Urothelium cell line (cell line): Measurements from ENCODE around the gene OPCML.

Source experiments
- DNase-seq: peaks from one replicate; pipeline ENCODE4 v3.0.0; 2011; ENCODE audit warnings: low spot score, mixed read lengths
- FAIRE-seq: peaks from 2 replicates; lab custom pipeline; 2011; peaks lifted over from hg19 to GRCh38; lab: Jason Lieb, UNC

Gene OPCML

DNA sequence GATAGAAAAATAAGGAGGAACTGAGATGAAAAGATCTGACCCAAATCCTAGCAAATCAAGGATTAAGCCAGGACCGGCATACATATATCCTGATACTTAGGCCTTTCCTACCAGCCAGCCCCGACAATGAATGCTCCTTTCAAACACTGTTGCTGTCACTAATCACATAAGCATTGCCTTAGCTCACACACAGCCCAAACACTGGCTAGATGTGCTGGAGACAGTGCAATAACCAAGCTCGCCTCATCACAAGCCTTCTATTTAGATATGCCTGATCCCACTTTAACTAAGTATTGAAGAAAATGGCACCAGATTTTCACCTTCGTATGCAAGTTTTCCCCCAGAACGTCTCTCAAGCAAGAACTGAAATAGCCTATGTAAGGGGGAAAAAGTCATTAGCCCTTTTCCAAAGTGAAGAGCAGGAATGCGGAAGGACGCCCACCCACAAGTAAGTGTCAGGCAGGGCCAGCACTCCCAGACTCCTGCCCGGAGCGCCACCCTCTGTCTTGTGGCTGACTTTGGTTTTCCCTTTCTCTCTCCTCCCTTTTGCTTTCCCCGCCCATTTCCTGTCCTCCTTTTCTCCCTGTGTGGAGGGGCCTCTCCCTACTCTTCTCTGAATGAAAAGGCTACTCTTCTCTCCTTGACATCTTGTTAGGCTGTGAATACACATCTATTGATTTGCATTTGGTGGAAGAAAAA, 8.9 kb upstream of the OPCML start:
- FAIRE-seq = no peak
- DNase-seq = no peak

DNA sequence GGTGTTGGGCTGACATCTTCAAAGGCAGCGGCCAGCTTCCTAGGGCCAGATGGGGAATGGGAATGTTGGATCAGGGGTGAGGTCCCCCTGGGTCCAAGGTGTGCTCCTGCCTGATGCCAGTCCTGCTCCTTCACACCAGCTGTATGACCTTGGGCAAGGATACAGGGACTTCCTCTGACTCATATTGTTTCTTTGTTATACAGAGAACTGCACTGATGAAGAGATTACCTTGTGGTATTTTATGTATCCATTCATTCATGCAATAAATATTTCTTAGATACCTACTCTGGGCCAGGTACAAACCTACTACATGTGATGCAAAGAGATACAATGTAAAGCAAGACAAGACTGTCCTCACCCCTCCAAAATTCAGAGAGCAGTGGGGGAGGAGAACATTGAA, 3.9 kb upstream of the OPCML start:
- no peak for FAIRE-seq

DNA sequence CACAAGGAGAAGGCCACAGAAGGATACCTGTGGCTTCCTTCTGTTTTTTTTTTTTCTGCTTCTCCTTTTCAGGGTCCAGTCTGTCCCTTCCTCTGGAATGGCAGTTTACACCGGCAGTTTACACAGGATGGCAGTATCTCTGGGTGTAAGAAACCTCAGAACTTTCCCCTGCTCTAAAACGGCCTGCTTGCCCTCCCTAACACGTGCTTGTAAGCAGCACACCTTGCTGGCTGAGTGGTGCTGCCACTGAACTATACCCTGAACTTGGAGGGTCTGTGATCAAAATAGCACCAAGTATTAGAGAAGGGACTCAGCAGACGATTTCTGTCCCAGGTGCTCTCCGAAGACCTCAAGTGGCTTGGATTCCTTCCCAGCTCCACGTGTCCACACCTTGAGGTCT, 904 bp upstream of the OPCML start:
- FAIRE-seq (no peak), DNase-seq (no peak)

More for the DNA sequence above, 3.9 kb upstream of the OPCML start:
- no peak for DNase-seq

DNA sequence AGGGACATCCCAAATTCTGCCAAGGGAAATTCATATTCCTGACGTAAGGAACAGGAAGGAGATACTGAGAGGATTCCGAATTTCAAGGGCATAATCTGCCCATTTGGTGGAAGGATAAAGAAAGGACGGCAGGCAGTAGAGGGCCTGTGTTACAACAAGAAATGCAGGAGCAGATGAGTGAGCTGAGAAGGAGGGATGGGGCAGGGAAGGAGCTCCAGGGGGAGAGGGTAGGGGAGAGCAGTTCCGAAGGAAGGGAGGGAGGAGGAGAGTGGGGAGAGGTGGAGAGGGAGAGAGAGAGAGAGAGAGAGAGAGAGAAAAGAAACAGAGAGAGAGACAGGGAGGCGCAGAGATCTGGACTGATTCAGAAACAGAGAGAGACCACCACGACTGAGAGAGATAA, 843 bp downstream of the OPCML start:
- FAIRE-seq (no peak), DNase-seq (no peak)

DNA sequence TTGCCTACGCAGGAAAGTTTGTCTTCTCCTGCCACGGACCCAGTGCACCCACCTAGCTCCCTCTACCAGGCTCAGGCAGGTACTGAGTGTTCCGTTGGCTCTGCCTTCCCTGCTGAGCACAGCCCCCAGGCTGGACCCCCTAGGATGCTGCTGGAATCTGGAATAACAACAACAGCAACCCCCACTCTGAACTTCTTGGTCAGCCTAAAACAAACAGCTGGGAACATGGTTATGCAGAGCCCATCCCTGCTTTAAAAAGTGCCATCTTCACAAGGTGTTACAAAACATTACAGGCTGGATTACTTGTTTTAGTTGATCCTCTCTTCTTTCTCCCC, 1.8 kb downstream of the OPCML start:
- FAIRE-seq (no peak), DNase-seq (no peak)

DNA sequence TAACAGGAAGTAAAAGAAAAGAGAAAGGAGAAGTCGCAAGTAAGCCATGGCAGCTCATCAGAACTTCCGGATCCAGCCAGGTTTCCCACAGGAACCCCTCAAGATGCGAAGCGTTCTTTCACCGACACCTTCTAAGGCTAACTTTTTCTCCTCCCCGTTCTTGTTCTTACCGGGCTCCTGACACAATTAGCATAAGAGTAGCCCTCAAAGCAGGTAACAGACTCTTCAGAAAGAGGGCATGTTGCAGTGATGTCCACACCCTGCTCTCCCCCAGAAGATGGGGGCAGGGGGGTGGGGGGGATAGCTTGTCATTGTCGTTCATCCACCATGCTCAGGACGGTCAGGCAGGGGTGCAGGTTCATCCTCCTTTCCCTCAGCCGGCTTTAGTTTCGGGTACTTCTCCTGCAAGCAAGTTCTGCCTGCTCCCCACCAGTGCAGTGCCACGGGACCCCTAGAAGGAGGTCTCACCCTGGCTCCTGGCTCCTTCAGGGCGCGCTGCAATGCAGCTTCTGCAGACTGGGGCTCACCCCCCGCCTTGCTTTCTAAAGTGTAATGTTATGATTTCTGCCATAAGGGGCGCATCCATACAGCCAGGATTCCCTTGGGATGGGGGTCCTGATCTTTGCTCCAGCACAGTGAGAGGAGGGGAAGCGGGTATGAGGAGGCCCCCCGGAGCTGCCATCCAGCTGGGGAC, 2.3 kb downstream of the OPCML start:
- FAIRE-seq (no peak), DNase-seq (no peak)

DNA sequence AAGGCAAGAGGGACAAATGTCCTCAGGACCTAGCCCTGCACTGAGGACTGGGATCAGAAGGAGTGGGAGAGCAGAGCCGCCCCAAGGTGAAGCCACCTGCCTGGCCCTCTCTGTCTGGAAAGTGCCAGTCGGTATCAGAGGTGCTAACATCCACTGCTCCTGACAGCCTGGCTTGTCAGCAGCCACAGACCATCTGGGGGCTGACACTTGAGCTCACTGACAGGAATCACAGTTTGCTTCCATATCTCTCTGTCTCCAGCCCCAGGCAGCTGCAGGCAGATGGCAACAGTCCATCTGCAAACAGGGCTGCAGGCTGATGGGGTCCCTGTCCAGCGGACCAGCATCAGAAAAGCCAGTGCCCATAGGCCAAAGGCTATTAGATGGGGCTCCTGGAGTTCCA, 5.5 kb downstream of the OPCML start:
- no peak for DNase-seq
- FAIRE-seq = no peak

DNA sequence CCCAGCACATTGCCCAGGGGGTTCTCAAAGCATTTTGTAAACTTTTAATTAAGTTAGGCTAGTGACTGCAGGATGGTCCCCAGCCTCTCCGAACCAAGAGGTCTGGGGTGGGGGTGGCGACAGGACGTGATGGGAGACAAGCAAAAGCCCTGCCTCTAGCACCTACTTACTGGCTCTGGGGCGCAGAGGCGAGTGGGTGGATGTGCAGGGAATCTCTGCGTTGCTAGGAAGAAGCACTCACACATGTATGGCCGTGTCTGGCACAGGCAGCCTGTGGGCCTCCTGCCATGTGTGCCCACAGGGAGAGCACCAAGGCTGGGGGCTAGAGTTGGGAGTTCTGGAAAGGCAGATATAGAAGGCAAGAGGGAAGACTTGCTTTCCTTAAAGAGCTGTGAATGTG, 6.3 kb downstream of the OPCML start:
- DNase-seq (no peak), FAIRE-seq (no peak)

DNA sequence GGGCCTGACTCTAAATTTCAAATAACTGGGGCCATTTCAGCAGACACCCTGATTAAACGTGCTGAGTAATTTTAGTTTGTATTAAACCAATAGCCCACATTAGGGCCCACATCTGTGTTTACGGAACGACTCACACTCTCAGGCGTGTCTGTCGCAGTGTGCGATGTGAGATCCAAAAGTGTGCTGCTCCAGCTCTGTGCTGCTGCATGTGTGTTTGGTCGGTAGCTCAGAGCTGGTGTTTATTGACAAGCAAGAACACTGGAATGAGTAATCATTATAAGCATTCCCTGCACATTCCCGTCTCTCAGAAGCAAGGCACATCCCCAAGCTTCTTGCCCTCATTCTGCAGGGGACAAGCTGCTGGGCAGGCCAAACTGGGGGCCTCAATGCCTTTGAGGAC, 7.8 kb downstream of the OPCML start:
- DNase-seq (no peak), FAIRE-seq (no peak)

DNA sequence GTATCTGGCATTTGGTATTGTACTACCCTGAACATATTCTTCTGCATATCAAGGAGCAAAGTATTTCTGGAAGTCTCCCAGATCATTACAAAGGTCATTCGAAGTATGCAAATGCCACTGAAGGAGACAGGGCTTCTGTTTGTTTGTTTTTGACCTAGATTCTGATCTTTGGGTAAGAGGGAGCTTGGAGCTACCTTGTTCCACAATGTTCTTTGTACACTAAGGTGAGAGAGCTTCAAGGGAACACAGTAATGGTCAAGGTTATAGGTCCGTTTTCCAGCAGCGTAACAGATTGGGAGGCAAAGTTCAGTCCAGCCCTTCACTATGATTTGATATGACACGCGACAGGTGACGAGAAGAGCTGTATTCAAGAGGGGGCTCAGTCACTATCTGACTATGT, 10.0 kb downstream of the OPCML start:
- DNase-seq (no peak), FAIRE-seq (no peak)

DNA sequence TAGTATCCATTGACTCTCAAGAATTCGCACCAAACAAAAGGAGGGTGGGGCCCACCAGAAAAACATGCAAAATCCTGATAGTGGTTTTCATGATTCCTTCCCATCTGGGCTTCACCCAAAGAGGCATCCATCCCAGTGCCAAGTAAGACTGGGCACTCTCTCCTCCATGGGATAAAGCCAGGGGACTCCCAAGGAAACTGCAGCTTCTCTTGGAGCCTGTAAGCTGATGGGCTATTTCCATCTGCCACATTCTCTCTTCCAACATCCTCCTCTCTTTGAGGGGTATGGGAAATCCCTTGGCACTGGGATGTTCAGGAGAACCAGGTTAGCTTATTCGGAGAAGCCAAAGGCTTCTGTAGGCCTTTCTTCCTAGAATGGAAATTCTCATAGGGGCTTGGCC, 10.8 kb downstream of the OPCML start:
- FAIRE-seq (no peak), DNase-seq (no peak)

DNA sequence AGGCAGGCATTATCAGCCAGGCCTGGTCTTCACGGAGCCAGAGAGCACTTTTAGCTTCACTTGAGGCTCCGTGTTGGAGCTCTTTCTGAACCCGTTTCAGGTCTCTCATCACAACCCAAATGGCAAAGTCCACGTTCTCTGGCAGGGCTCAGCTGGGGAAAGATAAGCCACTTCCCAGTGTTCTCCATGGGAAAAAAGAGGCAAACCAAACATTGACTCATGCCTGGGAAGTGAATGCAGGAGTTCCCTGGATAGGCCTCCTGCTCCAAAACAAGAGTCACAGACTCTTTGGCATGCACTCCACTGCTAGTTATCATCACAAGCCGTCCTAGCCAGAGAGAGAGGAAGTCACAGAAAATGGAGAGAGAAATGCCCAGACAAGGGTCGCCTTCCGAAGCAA, 11.6 kb downstream of the OPCML start:
- DNase-seq (no peak), FAIRE-seq (no peak)

DNA sequence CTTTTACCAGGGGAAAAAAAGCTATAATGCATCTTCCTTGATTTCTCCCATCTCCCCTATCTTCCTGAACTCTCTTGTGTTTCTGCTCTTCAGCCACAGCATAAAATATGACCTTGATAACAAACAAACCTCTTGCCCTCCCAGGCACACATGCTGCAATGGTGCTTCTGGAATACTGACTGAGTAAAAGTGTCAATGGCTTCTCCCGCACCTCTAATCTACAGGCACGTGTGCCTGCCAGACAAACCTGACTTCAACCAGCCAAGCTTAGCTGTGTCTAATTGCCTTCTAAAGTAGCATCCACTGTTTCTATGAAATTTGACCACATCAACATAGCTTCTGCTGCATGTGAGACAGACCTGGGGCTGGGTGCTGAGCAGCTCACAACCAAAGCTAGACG, 12.7 kb downstream of the OPCML start:
- DNase-seq (no peak), FAIRE-seq (no peak)

DNA sequence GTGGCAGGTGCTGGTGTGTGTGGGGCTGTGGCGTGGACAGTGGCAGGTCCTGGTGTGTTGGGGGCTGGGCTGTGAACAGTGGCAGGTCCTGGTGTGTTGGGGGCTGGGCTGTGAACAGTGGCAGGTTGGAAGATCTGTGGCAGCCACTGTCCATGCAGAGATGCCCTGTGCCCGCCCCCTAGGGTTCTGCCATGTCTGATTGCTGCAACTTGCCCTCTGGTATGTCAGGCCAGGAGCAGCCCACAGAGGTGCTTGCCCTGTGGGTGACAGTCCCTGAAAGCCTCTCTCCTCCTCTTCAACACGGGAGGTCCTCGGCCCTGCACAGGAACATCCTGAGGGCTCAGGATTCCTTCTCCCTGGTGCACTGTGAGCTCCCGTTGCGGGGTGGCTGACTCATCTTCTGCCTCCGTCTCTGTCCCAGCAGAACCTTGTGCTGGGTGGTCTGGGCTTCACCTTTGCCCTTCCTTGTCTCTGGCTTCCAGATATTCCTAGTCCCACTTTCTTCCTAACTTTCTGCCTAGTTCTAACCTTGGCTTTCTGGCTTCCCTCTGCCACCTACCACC, 13.5 kb downstream of the OPCML start:
- DNase-seq (no peak), FAIRE-seq (no peak)

DNA sequence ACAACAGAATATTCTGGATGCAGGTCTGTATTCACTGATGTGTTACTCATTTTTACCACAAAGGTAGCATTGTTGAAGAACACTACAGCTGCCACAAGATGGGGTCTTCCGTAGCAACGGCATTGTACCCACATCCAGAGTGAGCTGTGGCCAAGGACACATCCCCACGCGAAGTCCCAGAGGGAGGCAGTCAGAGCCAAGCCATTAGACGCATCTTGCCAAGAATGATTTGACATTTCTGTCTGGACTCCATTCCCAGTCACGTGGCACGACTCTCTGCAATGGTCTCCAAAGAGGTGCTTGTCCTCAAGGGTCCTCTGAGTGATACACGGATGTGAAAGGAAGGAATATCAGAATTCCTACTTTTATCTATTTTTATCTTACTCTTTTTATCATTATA, 15.5 kb downstream of the OPCML start:
- FAIRE-seq = no peak
- no peak for DNase-seq

DNA sequence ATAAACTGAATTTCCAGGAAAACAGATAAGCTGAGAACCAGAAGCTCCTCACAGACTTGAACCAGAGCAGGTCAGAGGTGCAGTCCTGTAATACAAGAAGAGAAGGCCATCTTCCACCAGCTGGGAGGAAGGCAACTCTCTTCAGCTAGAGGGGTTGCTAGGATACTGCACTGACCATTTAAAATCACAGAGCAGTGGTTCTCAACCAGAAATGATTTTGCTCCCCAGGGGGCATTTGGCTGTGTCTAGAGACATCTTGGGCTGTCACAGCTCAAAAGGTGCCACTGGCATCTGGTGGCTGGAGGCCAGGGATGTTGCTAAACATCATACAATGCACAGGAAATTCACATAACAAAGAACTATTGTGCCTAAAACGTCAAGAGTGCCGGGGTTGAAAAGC, 17.2 kb downstream of the OPCML start:
- FAIRE-seq (no peak), DNase-seq (no peak)

DNA sequence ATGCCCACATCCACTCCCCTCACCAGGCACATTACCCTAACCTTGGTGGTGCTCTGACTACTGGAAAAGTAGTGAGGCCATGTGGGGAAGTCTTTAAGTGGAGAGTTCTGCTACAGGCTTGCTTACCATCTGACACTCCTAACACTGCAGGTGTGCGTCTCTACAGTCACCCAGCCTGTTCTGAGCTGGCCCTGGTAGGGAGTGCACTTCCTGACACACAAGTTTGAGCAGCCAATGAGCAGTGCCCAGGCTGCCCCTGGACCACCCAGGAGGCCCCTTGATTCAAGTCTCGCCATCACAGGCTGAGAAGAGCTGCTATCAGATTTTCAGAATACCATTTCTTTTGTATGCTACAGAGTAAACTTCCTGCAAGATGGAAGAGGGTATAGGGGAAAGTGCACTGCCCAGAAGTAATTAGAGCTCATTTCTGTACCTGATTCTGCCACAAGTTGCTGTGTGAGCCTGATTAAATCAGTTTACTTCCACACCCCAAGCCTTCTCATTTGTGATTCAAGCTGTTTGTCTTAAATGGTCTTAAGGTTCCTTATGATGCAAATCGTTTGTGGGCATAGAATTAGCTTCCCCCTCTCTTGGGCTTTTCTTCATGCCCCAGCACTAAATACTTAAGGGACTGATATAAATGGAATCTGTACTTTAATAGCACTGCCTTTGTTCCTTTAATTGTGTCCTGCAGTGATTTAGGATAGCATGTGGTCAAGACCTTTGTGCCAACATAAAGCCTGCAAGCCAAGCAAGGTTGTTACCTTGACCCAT, 22.2 kb downstream of the OPCML start:
- no peak for DNase-seq
- no peak for FAIRE-seq

DNA sequence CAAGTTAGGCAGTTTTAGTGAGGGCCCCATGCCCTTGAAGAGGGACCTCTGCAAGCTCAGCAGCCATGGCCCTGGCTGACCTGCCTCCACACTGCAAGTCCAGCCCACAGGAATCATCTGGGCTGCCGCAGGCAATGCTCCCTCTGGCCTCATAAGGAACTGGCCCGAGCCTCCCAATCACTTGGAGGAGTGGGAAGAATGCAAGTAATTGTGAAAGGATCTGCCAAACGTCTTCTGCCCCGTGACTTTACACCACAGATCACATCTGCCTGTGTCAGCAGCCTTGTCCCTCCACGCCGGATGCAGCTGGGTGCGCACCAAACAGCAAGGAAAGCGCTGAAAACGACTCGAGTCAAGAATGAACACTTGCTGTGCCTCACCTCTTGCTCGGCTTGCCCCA, 23.8 kb downstream of the OPCML start:
- FAIRE-seq (no peak), DNase-seq (no peak)

DNA sequence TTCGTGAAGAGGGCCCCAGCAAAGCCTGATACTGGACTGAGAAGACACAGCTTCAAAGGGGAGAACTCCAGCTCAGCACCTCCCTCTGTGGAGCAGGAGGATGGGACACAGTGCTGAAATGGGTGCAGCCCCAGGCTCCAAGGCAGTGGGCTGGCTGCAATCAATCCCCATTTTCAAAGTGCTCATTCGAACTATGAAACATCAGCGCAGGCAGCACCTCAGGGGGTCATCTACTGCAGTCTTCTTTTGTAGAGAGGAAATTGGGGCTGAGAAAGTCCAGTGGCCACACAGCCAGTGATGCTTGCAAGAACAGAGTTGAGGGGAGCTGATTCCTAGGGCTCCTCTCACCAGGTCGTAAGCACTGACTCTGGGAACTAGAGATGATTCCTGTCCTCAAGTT, 25.1 kb downstream of the OPCML start:
- no peak for FAIRE-seq
- DNase-seq = no peak

DNA sequence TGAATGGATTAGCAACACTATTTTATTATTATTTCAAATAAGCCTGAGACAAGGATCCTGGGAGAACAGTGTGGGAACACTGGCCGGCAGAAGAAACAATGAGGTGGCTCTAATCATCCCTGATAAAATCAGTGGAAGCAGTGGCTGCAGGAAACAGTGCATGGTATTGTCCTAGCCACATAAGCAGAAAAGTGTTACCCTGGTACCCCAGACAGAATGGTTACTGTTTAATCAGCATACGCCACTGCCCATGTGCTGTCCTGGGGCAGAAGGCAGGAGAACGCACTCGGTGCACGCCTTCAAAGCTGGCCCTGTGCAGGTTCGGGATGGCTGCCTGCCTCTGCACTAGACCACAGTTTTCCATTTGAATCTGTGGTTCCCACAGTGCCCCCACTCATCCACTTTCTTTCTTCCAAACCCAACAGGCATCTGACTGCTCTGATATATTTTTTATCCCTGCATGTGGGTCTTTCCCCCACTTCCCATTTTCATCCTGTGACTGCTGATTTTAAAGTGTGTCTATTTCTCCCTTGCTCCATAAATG, 25.7 kb downstream of the OPCML start:
- FAIRE-seq (no peak), DNase-seq (no peak)

DNA sequence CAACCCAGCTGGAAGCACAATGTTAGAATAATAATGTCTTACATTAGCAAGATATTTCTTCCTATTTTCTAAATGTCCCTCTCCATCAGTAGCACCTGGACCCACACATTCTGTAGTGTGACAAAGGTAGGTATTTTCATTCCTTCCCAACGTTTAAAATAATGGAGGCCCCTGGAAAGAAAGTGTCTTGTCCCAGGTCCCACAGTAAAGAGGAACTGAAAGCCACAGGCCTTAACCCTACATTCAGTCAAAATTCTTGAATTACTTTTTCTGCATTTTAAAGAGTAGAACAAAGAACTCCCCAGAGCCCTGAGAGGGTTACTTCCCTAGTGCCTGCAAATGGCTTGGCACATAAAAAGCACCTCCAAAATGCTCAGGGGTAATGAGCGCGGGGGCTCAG, 26.3 kb downstream of the OPCML start:
- DNase-seq = no peak
- no peak for FAIRE-seq

DNA sequence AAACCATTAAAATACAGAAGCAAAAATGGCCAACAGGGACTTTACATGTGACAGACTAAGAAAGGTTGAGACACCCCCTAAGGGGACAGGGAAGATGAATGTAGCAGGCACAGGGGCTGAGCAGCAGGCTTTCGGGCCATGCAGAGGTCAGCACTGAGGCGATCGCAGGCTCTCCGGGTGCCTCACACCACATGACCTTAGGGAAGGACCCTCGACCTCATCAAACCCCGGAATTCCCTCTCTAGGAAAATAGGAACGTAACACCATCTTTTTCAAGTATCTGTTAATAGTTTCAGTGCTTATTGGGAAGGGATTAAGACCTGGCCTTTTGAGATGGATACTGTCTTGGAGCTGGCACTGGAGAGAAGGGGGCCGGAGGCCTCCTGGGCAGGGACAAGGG, 27.4 kb downstream of the OPCML start:
- FAIRE-seq = no peak

More for the DNA sequence above, 27.4 kb downstream of the OPCML start:
- DNase-seq = no peak
